A549 (cell line): ENCODE results near the gene ANO4. TPM values are rescaled to one million over a fixed set of nuclear protein-coding genes. Genes with fewer than 3 reads are reported as not detected.

Source experiments
- ATAC-seq, 2 experiments: fragments of 200-7000 bp in 1 of 2; fragments of >200 bp in 1 of 2; cut with Nextera tagmentation in 1 of 2; cut with Tn5 transposase in 1 of 2; 3 replicates each; pipeline versions ENCODE4 v1.8.0 to v1.9.1; 2018 to 2020; ENCODE audit warnings: mild to moderate bottlenecking in 1 of 2, moderate library complexity in 1 of 2
- CTCF ChIA-PET: fragments of 300-600 bp; sonication (Branson Sonifier 250); formaldehyde crosslinking; extraction: SDS; loops from one replicate; lab custom pipeline; 2021; ENCODE audit warnings: antibody characterized with exemption, inconsistent platforms; lab: Yijun Ruan, JAX
- POLR2A ChIA-PET: fragments of 350-600 bp; formaldehyde crosslinking; extraction: SDS; loops from one replicate; lab custom pipeline; 2021; ENCODE audit warnings: antibody characterized with exemption, inconsistent platforms; lab: Yijun Ruan, JAX
- DNase-seq, 2 experiments: peaks; one replicate each; pipeline versions ENCODE4 v3.0.0 to v3.0.0-alpha.2; 2011 to 2016; ENCODE audit warnings: low read depth in 1 of 2, low spot score in 1 of 2
- FAIRE-seq: peaks from 2 replicates; lab custom pipeline; 2011; peaks lifted over from hg19 to GRCh38; lab: Jason Lieb, UNC
- H3K27ac ChIP-seq, 2 experiments: fragments of >200 bp; sonication (Bioruptor Twin); formaldehyde crosslinking; 3 replicates each; pipeline ENCODE4 v1.5.1; 2016 to 2017
- H3K4me1 ChIP-seq: fragments of >200 bp; sonication (Bioruptor Twin); formaldehyde crosslinking; 3 replicates; pipeline ENCODE4 v1.6.1; 2016
- H3K4me2 ChIP-seq: fragments of >200 bp; sonication (Bioruptor Twin); formaldehyde crosslinking; 3 replicates; pipeline ENCODE4 v1.6.1; 2016
- H3K4me3 ChIP-seq: fragments of >200 bp; sonication (Bioruptor Twin); formaldehyde crosslinking; 3 replicates; pipeline ENCODE4 v1.5.1; 2016
- H3K9me3 ChIP-seq: fragments of >200 bp; sonication (Bioruptor Twin); formaldehyde crosslinking; 3 replicates; pipeline ENCODE4 v1.6.1; 2016
- BHLHE40 ChIP-seq: IDR thresholded peaks from 2 replicates; pipeline ENCODE4 v1.6.1; 2012; ENCODE audit warnings: low read depth, low read length, inconsistent platforms
- CHD4 ChIP-seq: fragments of 200-600 bp; sonication (generic); IDR thresholded peaks from 2 replicates; pipeline ENCODE4 v1.6.1; 2016; ENCODE audit warnings: antibody characterized with exemption, mild to moderate bottlenecking, borderline replicate concordance
- E2F6 ChIP-seq: IDR thresholded peaks from 2 replicates; pipeline ENCODE4 v1.6.1; 2012; ENCODE audit warnings: low read depth, borderline replicate concordance
- EHF ChIP-seq: fragments of 250-450 bp; sonication (Bioruptor Pico); IDR thresholded peaks from 2 replicates; pipeline ENCODE4 v1.5.0; 2020; ENCODE audit warnings: mild to moderate bottlenecking
- EHMT2 ChIP-seq: fragments of 200-600 bp; sonication (generic); IDR thresholded peaks from 2 replicates; pipeline ENCODE4 v1.6.1; 2016; ENCODE audit warnings: antibody characterized with exemption, low read depth, mild to moderate bottlenecking, moderate library complexity
- ELK1 ChIP-seq: fragments of 150-350 bp; IDR thresholded peaks from 2 replicates; pipeline ENCODE4 v1.6.1; 2014; ENCODE audit warnings: low read depth, mild to moderate bottlenecking, low read length
- GATA3 ChIP-seq: IDR thresholded peaks from 2 replicates; pipeline ENCODE4 v1.6.1; 2012; ENCODE audit warnings: borderline replicate concordance
- HDAC2 ChIP-seq: fragments of 200-600 bp; sonication (generic); IDR thresholded peaks from 2 replicates; pipeline ENCODE4 v1.6.1; 2016
- JUNB ChIP-seq: fragments of >200 bp; sonication (Bioruptor Twin); formaldehyde crosslinking; IDR thresholded peaks from 2 replicates; pipeline ENCODE4 v1.6.1; 2016
- KDM5A ChIP-seq: fragments of 200-600 bp; sonication (generic); IDR thresholded peaks from 2 replicates; pipeline ENCODE4 v1.6.1; 2016; ENCODE audit warnings: antibody characterized with exemption, mild to moderate bottlenecking
- MAX ChIP-seq: IDR thresholded peaks from 2 replicates; pipeline ENCODE4 v1.6.1; 2012
- MAZ ChIP-seq: fragments of 150-350 bp; IDR thresholded peaks from 2 replicates; pipeline ENCODE4 v1.6.1; 2014; ENCODE audit warnings: antibody characterized with exemption, low read depth, low read length, borderline replicate concordance
- NFE2L2 ChIP-seq: fragments of 150-350 bp; conservative IDR thresholded peaks from 2 replicates; pipeline ENCODE4 v1.6.1; 2014; ENCODE audit warnings: low read length
- NPAS2 ChIP-seq: fragments of 250-450 bp; sonication (Bioruptor Pico); IDR thresholded peaks from 2 replicates; pipeline ENCODE4 v1.8.0; 2022; ENCODE audit warnings: mild to moderate bottlenecking, moderate library complexity, borderline replicate concordance
- PHF8 ChIP-seq: fragments of 200-600 bp; sonication (generic); IDR thresholded peaks from 2 replicates; pipeline ENCODE4 v1.6.1; 2016; ENCODE audit warnings: low read depth, mild to moderate bottlenecking, antibody characterized with exemption, moderate library complexity, borderline replicate concordance
- RCOR1 ChIP-seq: fragments of 150-350 bp; IDR thresholded peaks from 2 replicates; pipeline ENCODE4 v1.6.1; 2014; ENCODE audit warnings: antibody characterized with exemption, low read length, low read depth
- REST ChIP-seq: fragments of 200-600 bp; sonication (generic); IDR thresholded peaks from 2 replicates; pipeline ENCODE4 v1.6.1; 2016; ENCODE audit warnings: antibody characterized with exemption, mild to moderate bottlenecking, moderate library complexity
- SMC3 ChIP-seq: fragments of >200 bp; sonication (Bioruptor Twin); formaldehyde crosslinking; IDR thresholded peaks from 3 replicates; pipeline ENCODE4 v1.6.1; 2018; ENCODE audit warnings: inconsistent platforms
- USF2 ChIP-seq: fragments of 450-650 bp; IDR thresholded peaks from 2 replicates; pipeline ENCODE4 v1.6.1; 2014; ENCODE audit warnings: antibody characterized with exemption
- ZC3H11A ChIP-seq: fragments of 450-650 bp; IDR thresholded peaks from 2 replicates; pipeline ENCODE4 v1.6.1; 2014; ENCODE audit warnings: antibody characterized with exemption, mild to moderate bottlenecking
- ZSCAN20 ChIP-seq: fragments of 250-450 bp; sonication (Bioruptor Pico); IDR thresholded peaks from 2 replicates; pipeline ENCODE4 v1.8.0; 2022; ENCODE audit warnings: mild to moderate bottlenecking, moderate library complexity
- WGBS: methylation state at CpG from one replicate; pipeline ENCODE4 v1.1.6; 2017; ENCODE audit errors: missing lambda C conversion rate; 5-methylcytosine and 5-hydroxymethylcytosine counted together
- polyA plus RNA-seq, 4 experiments: library from polyadenylated mRNA; depleted of rRNA in 3 of 4; stranded (reverse); fragments of >200 nt; fragmentation: RNase III in 1 of 4; extraction: RNeasy Plus Mini Kit Qiagen cat#74134 plus additional on column Dnase treatment in 1 of 4; gene quantifications; 2 replicates in 3 of 4; 3 replicates in 1 of 4; pipeline ENCODE4 v1.2.3, GENCODE V29; 2011 to 2017

ANO4 gene
- polyA plus RNA-seq, 2 of the 4 experiments (the other 2 are of a cell fraction): 0.17 TPM; not detected in 1

- ChIA-PET POLR2A (no interaction called here), CTCF (no interaction called here)
- no peak for TF ChIP-seq JUNB
- no peak for TF ChIP-seq GATA3
- TF ChIP-seq USF2: no peak
- TF ChIP-seq NFE2L2: no peak
- TF ChIP-seq MAX: no peak
- Histone ChIP-seq H3K9me3 (no peaks in the 10 kb centered on the region), H3K4me2 (no peak overlapping the region), H3K4me1 (no peaks in the 10 kb centered on the region), H3K27ac (no peak overlapping the region), H3K4me3 (no peak overlapping the region)
- FAIRE-seq (no peak), ATAC-seq (no peak), DNase-seq (no peak)
- 0% methylated on average over 1 of the region's 1 CpG for whole genome bisulfite sequencing
Measured at GRCh38 chr12:100935929-100936328, 141.4 kb downstream of the ANO4 start.

- POLR2A ChIA-PET: no interaction called here
- CTCF ChIA-PET: no interaction called here
- under 1% methylated on average over 5 of the region's 5 CpGs for WGBS
- no peak for TF ChIP-seq NPAS2 (CRISPR knock-in tag)
- TF ChIP-seq JUNB: no peak
- no peak for TF ChIP-seq SMC3
- TF ChIP-seq EHF (CRISPR knock-in tag): no peak
- TF ChIP-seq PHF8: no peak
- no peak for TF ChIP-seq ELK1
- no peak for TF ChIP-seq KDM5A
- TF ChIP-seq BHLHE40: no peak
- TF ChIP-seq ZC3H11A: no peak
- TF ChIP-seq CHD4: no peak
- TF ChIP-seq USF2: no peak
- no peak for TF ChIP-seq EHMT2
- TF ChIP-seq RCOR1: no peak
- no peak for TF ChIP-seq ZSCAN20 (CRISPR knock-in tag)
- TF ChIP-seq E2F6: no peak
- no peak for TF ChIP-seq HDAC2
- no peak for TF ChIP-seq REST
- TF ChIP-seq MAZ: no peak
- TF ChIP-seq, all 56 proteins: peak for 0
- Histone ChIP-seq H3K9me3 (no peaks in the 10 kb centered on the region), H3K27ac (no peak overlapping the region), H3K4me2 (no peak overlapping the region), H3K4me3 (no peak overlapping the region), H3K4me1 (no peaks in the 10 kb centered on the region)
- no peak for ATAC-seq
- FAIRE-seq: no peak
- DNase-seq: no peak
Measured at GRCh38 chr12:100936661-100937060, 142.1 kb downstream of the ANO4 start.
